ENCODE data around the gene PLD3.
"Not testable (repeated sequence)": the region's sequence is repeated elsewhere in the genome, so short reads cannot be mapped to it uniquely, and the experiment has no call there.

The PLD3 gene

GRCh38 chr19:40331052-40331451 lies 17.4 kb upstream of the PLD3 start:
- Histone ChIP-seq H3K27ac (ENCODE audit: insufficient read depth, low read depth, low read length, poor library complexity, severe bottlenecking) (no peak overlapping the region), H3K4me1 (ENCODE audit: control insufficient read depth, insufficient read depth, low read length) (no peaks in the 10 kb centered on the region), H3K36me3 (ENCODE audit: control insufficient read depth, insufficient read depth, low read length) (peaks cover 27% of the 10 kb centered on the region), H3K4me3 (ENCODE audit: insufficient read depth, low read depth, low read length) (no peak overlapping the region), H3K27me3 (ENCODE audit: control insufficient read depth, insufficient read depth, low read length, poor library complexity, severe bottlenecking) (no peaks in the 10 kb centered on the region), H3K9me3 (ENCODE audit: control insufficient read depth, low read length) (no peaks in the 10 kb centered on the region)
- 95 to 96% methylated on average over 5 of the region's 5 CpGs for WGBS, 2 experiments

GRCh38 chr19:40332669-40333068 lies 15.8 kb upstream of the PLD3 start:
- Histone ChIP-seq H3K27ac (ENCODE audit: insufficient read depth, low read depth, low read length, poor library complexity, severe bottlenecking) (no peak overlapping the region), H3K4me1 (ENCODE audit: control insufficient read depth, insufficient read depth, low read length) (no peaks in the 10 kb centered on the region), H3K9me3 (ENCODE audit: control insufficient read depth, low read length) (no peaks in the 10 kb centered on the region), H3K4me3 (ENCODE audit: insufficient read depth, low read depth, low read length) (no peak overlapping the region), H3K27me3 (ENCODE audit: control insufficient read depth, insufficient read depth, low read length, poor library complexity, severe bottlenecking) (no peaks in the 10 kb centered on the region), H3K36me3 (ENCODE audit: control insufficient read depth, insufficient read depth, low read length) (peaks cover 21% of the 10 kb centered on the region)
- 92 to 96% methylated on average over 6 of the region's 6 CpGs for WGBS, 2 experiments

- H3K27ac ChIP-seq (ENCODE audit: insufficient read depth, low read depth, low read length, poor library complexity, severe bottlenecking); H3K4me3 ChIP-seq (ENCODE audit: insufficient read depth, low read depth, low read length); H3K9me3 ChIP-seq (ENCODE audit: control insufficient read depth, low read length); H3K27me3 ChIP-seq (ENCODE audit: control insufficient read depth, insufficient read depth, low read length, poor library complexity, severe bottlenecking); H3K4me1 ChIP-seq (ENCODE audit: control insufficient read depth, insufficient read depth, low read length): not testable (repeated sequence)
- 88 to 95% methylated on average over 3 to 4 of the region's 6 CpGs for WGBS, 2 experiments
- H3K36me3 ChIP-seq (ENCODE audit: control insufficient read depth, insufficient read depth, low read length) = peaks cover 16% of the 10 kb centered on the region
Measured at GRCh38 chr19:40333083-40333482, 15.4 kb upstream of the PLD3 start.

- H3K4me3 ChIP-seq (ENCODE audit: insufficient read depth, low read depth, low read length) = no peak overlapping the region
- H3K4me1 ChIP-seq (ENCODE audit: control insufficient read depth, insufficient read depth, low read length) = no peaks in the 10 kb centered on the region
- H3K27me3 ChIP-seq (ENCODE audit: control insufficient read depth, insufficient read depth, low read length, poor library complexity, severe bottlenecking) = no peaks in the 10 kb centered on the region
- no peaks in the 10 kb centered on the region for H3K9me3 ChIP-seq (ENCODE audit: control insufficient read depth, low read length)
- H3K27ac ChIP-seq (ENCODE audit: insufficient read depth, low read depth, low read length, poor library complexity, severe bottlenecking) = no peak overlapping the region
- H3K36me3 ChIP-seq (ENCODE audit: control insufficient read depth, insufficient read depth, low read length) = peaks cover 9% of the 10 kb centered on the region
Measured at GRCh38 chr19:40335101-40335500, 13.4 kb upstream of the PLD3 start.

- Histone ChIP-seq H3K27ac (ENCODE audit: insufficient read depth, low read depth, low read length, poor library complexity, severe bottlenecking) (no peak overlapping the region), H3K9me3 (ENCODE audit: control insufficient read depth, low read length) (no peaks in the 10 kb centered on the region), H3K27me3 (ENCODE audit: control insufficient read depth, insufficient read depth, low read length, poor library complexity, severe bottlenecking) (no peaks in the 10 kb centered on the region), H3K4me1 (ENCODE audit: control insufficient read depth, insufficient read depth, low read length) (no peaks in the 10 kb centered on the region), H3K36me3 (ENCODE audit: control insufficient read depth, insufficient read depth, low read length) (peaks cover 5% of the 10 kb centered on the region), H3K4me3 (ENCODE audit: insufficient read depth, low read depth, low read length) (no peak overlapping the region)
- WGBS, 2 experiments = 94 to 95% methylated on average over 15 of the region's 15 CpGs
Measured at GRCh38 chr19:40335855-40336600, 12.5 kb upstream of the PLD3 start.

- H3K27ac ChIP-seq (ENCODE audit: insufficient read depth, low read depth, low read length, poor library complexity, severe bottlenecking) = no peak overlapping the region
Measured at GRCh38 chr19:40336601-40336900, 11.9 kb upstream of the PLD3 start.

GRCh38 chr19:40337107-40337506 lies 11.4 kb upstream of the PLD3 start:
- Histone ChIP-seq H3K27me3 (ENCODE audit: control insufficient read depth, insufficient read depth, low read length, poor library complexity, severe bottlenecking) (no peaks in the 10 kb centered on the region), H3K27ac (ENCODE audit: insufficient read depth, low read depth, low read length, poor library complexity, severe bottlenecking) (no peak overlapping the region), H3K4me3 (ENCODE audit: insufficient read depth, low read depth, low read length) (no peak overlapping the region), H3K9me3 (ENCODE audit: control insufficient read depth, low read length) (no peaks in the 10 kb centered on the region), H3K36me3 (ENCODE audit: control insufficient read depth, insufficient read depth, low read length) (peaks cover 5% of the 10 kb centered on the region), H3K4me1 (ENCODE audit: control insufficient read depth, insufficient read depth, low read length) (no peaks in the 10 kb centered on the region)
- WGBS, 2 experiments = 95% methylated on average over 2 of the region's 2 CpGs

More at GRCh38 chr19:40336601-40336900, 11.9 kb upstream of the PLD3 start:
- Histone ChIP-seq H3K36me3 (ENCODE audit: control insufficient read depth, insufficient read depth, low read length) (peaks cover 5% of the 10 kb centered on the region), H3K4me3 (ENCODE audit: insufficient read depth, low read depth, low read length) (no peak overlapping the region), H3K4me1 (ENCODE audit: control insufficient read depth, insufficient read depth, low read length) (no peaks in the 10 kb centered on the region), H3K9me3 (ENCODE audit: control insufficient read depth, low read length) (no peaks in the 10 kb centered on the region), H3K27me3 (ENCODE audit: control insufficient read depth, insufficient read depth, low read length, poor library complexity, severe bottlenecking) (no peaks in the 10 kb centered on the region)
- WGBS, 2 experiments = 94 to 100% methylated on average over 2 of the region's 2 CpGs

GRCh38 chr19:40337594-40337993 lies 10.9 kb upstream of the PLD3 start:
- Histone ChIP-seq H3K4me3 (ENCODE audit: insufficient read depth, low read depth, low read length) (no peak overlapping the region), H3K27ac (ENCODE audit: insufficient read depth, low read depth, low read length, poor library complexity, severe bottlenecking) (no peak overlapping the region), H3K4me1 (ENCODE audit: control insufficient read depth, insufficient read depth, low read length) (no peaks in the 10 kb centered on the region), H3K36me3 (ENCODE audit: control insufficient read depth, insufficient read depth, low read length) (peaks cover 5% of the 10 kb centered on the region), H3K9me3 (ENCODE audit: control insufficient read depth, low read length) (no peaks in the 10 kb centered on the region), H3K27me3 (ENCODE audit: control insufficient read depth, insufficient read depth, low read length, poor library complexity, severe bottlenecking) (no peaks in the 10 kb centered on the region)
- WGBS, 2 experiments = 95 to 96% methylated on average over 5 of the region's 5 CpGs

- Histone ChIP-seq H3K9me3 (ENCODE audit: control insufficient read depth, low read length) (no peaks in the 10 kb centered on the region), H3K27me3 (ENCODE audit: control insufficient read depth, insufficient read depth, low read length, poor library complexity, severe bottlenecking) (no peaks in the 10 kb centered on the region), H3K27ac (ENCODE audit: insufficient read depth, low read depth, low read length, poor library complexity, severe bottlenecking) (no peak overlapping the region), H3K4me3 (ENCODE audit: insufficient read depth, low read depth, low read length) (no peak overlapping the region), H3K4me1 (ENCODE audit: control insufficient read depth, insufficient read depth, low read length) (no peaks in the 10 kb centered on the region), H3K36me3 (ENCODE audit: control insufficient read depth, insufficient read depth, low read length) (no peaks in the 10 kb centered on the region)
- 96 to 97% methylated on average over 4 of the region's 4 CpGs for WGBS, 2 experiments
Measured at GRCh38 chr19:40339018-40339728, 9.3 kb upstream of the PLD3 start.

- Histone ChIP-seq H3K27me3 (ENCODE audit: control insufficient read depth, insufficient read depth, low read length, poor library complexity, severe bottlenecking) (no peaks in the 10 kb centered on the region), H3K4me3 (ENCODE audit: insufficient read depth, low read depth, low read length) (no peak overlapping the region), H3K4me1 (ENCODE audit: control insufficient read depth, insufficient read depth, low read length) (no peaks in the 10 kb centered on the region), H3K36me3 (ENCODE audit: control insufficient read depth, insufficient read depth, low read length) (no peaks in the 10 kb centered on the region), H3K27ac (ENCODE audit: insufficient read depth, low read depth, low read length, poor library complexity, severe bottlenecking) (no peak overlapping the region), H3K9me3 (ENCODE audit: control insufficient read depth, low read length) (no peaks in the 10 kb centered on the region)
- WGBS, 2 experiments = 94 to 97% methylated on average over 9 of the region's 9 CpGs
Measured at GRCh38 chr19:40341601-40342482, 6.7 kb upstream of the PLD3 start.

Measured in ectodermal cell (in vitro differentiated cells).